HL-60/S4 (cell line): ENCODE results near the gene UBXN1.
"Not testable (repeated sequence)": the region's sequence is repeated elsewhere in the genome, so short reads cannot be mapped to it uniquely, and the experiment has no call there.

ENCODE experiments used
- in situ Hi-C: fragments of 300-500 bp; cut with MboI; formaldehyde crosslinking; loops from 2 replicates; pipeline ENCODE4 v1.14.3; 2022; ENCODE audit warnings: low sequenced_read_pairs

The UBXN1 gene

GRCh38 chr11:62675415-62675814 is 3.5 kb downstream of the UBXN1 start:
- in situ Hi-C loops = not testable (repeated sequence)

- in situ Hi-C loops = no loop called here
These were observed 5.7 kb downstream of the UBXN1 start for GRCh38 chr11:62673196-62673525.

- in situ Hi-C loops = no loop called here
These were observed 7.1 kb downstream of the UBXN1 start, which contains the start of the genes LBHD1 and UQCC3 for GRCh38 chr11:62671608-62672389. TSS of gene LBHD1 (minus strand) at chr11:62672267. CDS start at chr11:62670031, 2,236 bp downstream. TSS of gene UQCC3 (plus strand) at chr11:62671673. CDS start at chr11:62671746, 73 bp downstream.

GRCh38 chr11:62671236-62671607 is 7.7 kb downstream of the UBXN1 start:
- in situ Hi-C loops = no loop called here

- in situ Hi-C loops = no loop called here
These were observed 9.3 kb downstream of the UBXN1 start for GRCh38 chr11:62669420-62670161.

- in situ Hi-C loops = no loop called here
These were observed 11.4 kb downstream of the UBXN1 start for GRCh38 chr11:62667460-62667859.

- in situ Hi-C loops = no loop called here
These were observed 12.5 kb downstream of the UBXN1 start for GRCh38 chr11:62666259-62666926.

GRCh38 chr11:62665599-62666258 is 13.1 kb downstream of the UBXN1 start:
- in situ Hi-C loops = no loop called here

GRCh38 chr11:62665075-62665598 is 13.7 kb downstream of the UBXN1 start, which contains the start of the genes C11orf98 and CSKMT:
TSS of gene C11orf98 (minus strand) at chr11:62665210. CDS start at chr11:62665169, 41 bp downstream.
TSS of gene CSKMT (plus strand) at chr11:62665312. CDS start at chr11:62665880, 568 bp downstream.
- in situ Hi-C loops = no loop called here

GRCh38 chr11:62664405-62665074 is 14.3 kb downstream of the UBXN1 start:
- in situ Hi-C loops = no loop called here

- in situ Hi-C loops = no loop called here
These were observed 22.0 kb downstream of the UBXN1 start for GRCh38 chr11:62656796-62657429.

GRCh38 chr11:62654297-62654696 is 24.6 kb downstream of the UBXN1 start:
- in situ Hi-C loops = no loop called here

GRCh38 chr11:62652161-62653006 is 26.5 kb downstream of the UBXN1 start:
- in situ Hi-C loops = no loop called here

GRCh38 chr11:62650283-62650682 is 28.6 kb downstream of the UBXN1 start:
- in situ Hi-C loops = not testable (repeated sequence)

- in situ Hi-C loops = no loop called here
These were observed 29.4 kb downstream of the UBXN1 start for GRCh38 chr11:62649486-62649885.

- in situ Hi-C loops = no loop called here
These were observed 29.9 kb downstream of the UBXN1 start for GRCh38 chr11:62648967-62649364.

GRCh38 chr11:62648185-62648966 is 30.5 kb downstream of the UBXN1 start:
- in situ Hi-C loops = no loop called here

GRCh38 chr11:62647609-62648005 is 31.3 kb downstream of the UBXN1 start:
- in situ Hi-C loops = no loop called here
